Neural progenitor cell (in vitro differentiated cells): ENCODE results near the gene PRDX5.

Experiments
- EZH2 ChIP-seq: fragments of 200-600 bp; sonication (generic); IDR thresholded peaks from 2 replicates; pipeline ENCODE4 v1.6.1; 2017; ENCODE audit warnings: antibody characterized with exemption, mild to moderate bottlenecking, moderate library complexity
- TF ChIP-seq, protein P1 (sequence below): fragments of 200-600 bp; sonication (generic); IDR thresholded peaks from 2 replicates; pipeline ENCODE4 v1.5.1; 2017; ENCODE audit warnings: antibody characterized with exemption, mild to moderate bottlenecking

GRCh38 chr11:64303109-64304031 lies 14.6 kb upstream of the PRDX5 start:
- TF ChIP-seq, protein P1, sequence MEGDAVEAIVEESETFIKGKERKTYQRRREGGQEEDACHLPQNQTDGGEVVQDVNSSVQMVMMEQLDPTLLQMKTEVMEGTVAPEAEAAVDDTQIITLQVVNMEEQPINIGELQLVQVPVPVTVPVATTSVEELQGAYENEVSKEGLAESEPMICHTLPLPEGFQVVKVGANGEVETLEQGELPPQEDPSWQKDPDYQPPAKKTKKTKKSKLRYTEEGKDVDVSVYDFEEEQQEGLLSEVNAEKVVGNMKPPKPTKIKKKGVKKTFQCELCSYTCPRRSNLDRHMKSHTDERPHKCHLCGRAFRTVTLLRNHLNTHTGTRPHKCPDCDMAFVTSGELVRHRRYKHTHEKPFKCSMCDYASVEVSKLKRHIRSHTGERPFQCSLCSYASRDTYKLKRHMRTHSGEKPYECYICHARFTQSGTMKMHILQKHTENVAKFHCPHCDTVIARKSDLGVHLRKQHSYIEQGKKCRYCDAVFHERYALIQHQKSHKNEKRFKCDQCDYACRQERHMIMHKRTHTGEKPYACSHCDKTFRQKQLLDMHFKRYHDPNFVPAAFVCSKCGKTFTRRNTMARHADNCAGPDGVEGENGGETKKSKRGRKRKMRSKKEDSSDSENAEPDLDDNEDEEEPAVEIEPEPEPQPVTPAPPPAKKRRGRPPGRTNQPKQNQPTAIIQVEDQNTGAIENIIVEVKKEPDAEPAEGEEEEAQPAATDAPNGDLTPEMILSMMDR = no peak
- TF ChIP-seq EZH2 = no peak
